ENCODE data around the gene AKNA.
"Not testable (repeated sequence)": the region's sequence is repeated elsewhere in the genome, so short reads cannot be mapped to it uniquely, and the experiment has no call there.

AKNA gene

GRCh38 chr9:114341152-114341830 lies 46.5 kb downstream of the AKNA start:
- no peak for DNase-seq (ENCODE audit: low read depth, low spot score)

- DNase-seq (ENCODE audit: low read depth, low spot score), result no peak
Observed at GRCh38 chr9:114339130-114339908, 48.5 kb downstream of the AKNA start.

GRCh38 chr9:114338187-114338586 lies 49.6 kb downstream of the AKNA start:
- DNase-seq (ENCODE audit: low read depth, low spot score), result no peak

- no peak for DNase-seq (ENCODE audit: low read depth, low spot score)
Observed at GRCh38 chr9:114336699-114337395, 50.9 kb downstream of the AKNA start.

- no peak for DNase-seq (ENCODE audit: low read depth, low spot score)
Observed at GRCh38 chr9:114336157-114336556, 51.6 kb downstream of the AKNA start.

GRCh38 chr9:114335745-114336144 lies 52.0 kb downstream of the AKNA start:
- DNase-seq (ENCODE audit: low read depth, low spot score), result no peak

- no peak for DNase-seq (ENCODE audit: low read depth, low spot score)
Observed at GRCh38 chr9:114334490-114334889, 53.3 kb downstream of the AKNA start.

GRCh38 chr9:114333718-114334117 lies 54.1 kb downstream of the AKNA start:
- not testable (repeated sequence) for DNase-seq (ENCODE audit: low read depth, low spot score)

- DNase-seq (ENCODE audit: low read depth, low spot score), result not testable (repeated sequence)
Observed at GRCh38 chr9:114332474-114333040, 55.2 kb downstream of the AKNA start.

GRCh38 chr9:114331229-114332195 lies 56.3 kb downstream of the AKNA start:
- not testable (repeated sequence) for DNase-seq (ENCODE audit: low read depth, low spot score)

- DNase-seq (ENCODE audit: low read depth, low spot score), result no peak
Observed at GRCh38 chr9:114330636-114331035, 57.1 kb downstream of the AKNA start.

GRCh38 chr9:114329625-114330022 lies 58.2 kb downstream of the AKNA start, which contains the start of gene ORM2:
TSS of gene ORM2 (plus strand) at chr9:114329869. CDS start at chr9:114329905, 36 bp downstream.
- not testable (repeated sequence) for DNase-seq (ENCODE audit: low read depth, low spot score)

GRCh38 chr9:114328937-114329624 lies 58.7 kb downstream of the AKNA start:
- DNase-seq (ENCODE audit: low read depth, low spot score), result not testable (repeated sequence)

- not testable (repeated sequence) for DNase-seq (ENCODE audit: low read depth, low spot score)
Observed at GRCh38 chr9:114328357-114328820, 59.4 kb downstream of the AKNA start.

GRCh38 chr9:114327749-114328148 lies 60.0 kb downstream of the AKNA start:
- DNase-seq (ENCODE audit: low read depth, low spot score), result no peak

GRCh38 chr9:114325684-114326254 lies 62.0 kb downstream of the AKNA start:
- not testable (repeated sequence) for DNase-seq (ENCODE audit: low read depth, low spot score)

GRCh38 chr9:114324965-114325364 lies 62.8 kb downstream of the AKNA start:
- DNase-seq (ENCODE audit: low read depth, low spot score), result not testable (repeated sequence)

GRCh38 chr9:114324492-114324891 lies 63.3 kb downstream of the AKNA start:
- no peak for DNase-seq (ENCODE audit: low read depth, low spot score)

GRCh38 chr9:114323849-114324248 lies 63.9 kb downstream of the AKNA start:
- not testable (repeated sequence) for DNase-seq (ENCODE audit: low read depth, low spot score)
